Measurements from ENCODE around the gene IQSEC1. TPM values are rescaled to one million over a fixed set of nuclear protein-coding genes. Genes with fewer than 3 reads are reported as not detected.

Gene IQSEC1
- total RNA-seq, 4 donors from 2014 or later = 33.6 to 72.0 (median 55.9) TPM

DNA sequence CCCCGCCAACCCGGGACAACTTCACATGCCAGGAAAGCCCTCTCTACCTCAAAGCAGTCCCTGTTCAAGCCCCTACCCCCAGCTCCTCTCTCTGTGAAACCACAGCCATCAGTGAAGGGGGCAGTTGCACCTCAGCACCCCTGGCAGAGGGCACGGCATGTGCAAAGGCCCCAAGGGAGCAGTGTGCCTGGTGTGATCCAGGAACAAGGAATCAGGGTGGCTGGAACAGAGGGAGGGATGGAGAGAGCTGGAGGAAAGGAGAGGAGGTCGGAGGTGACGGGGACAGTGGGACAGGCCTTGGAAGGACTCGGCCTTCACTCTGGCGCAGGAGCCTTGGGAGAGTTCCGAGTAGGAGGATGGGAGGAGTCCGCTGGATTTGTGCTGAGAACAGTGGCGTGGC, 26.5 kb upstream of the IQSEC1 start:
- DNase-seq (ENCODE audit: low spot score) (no peak), ATAC-seq (ENCODE audit: low FRiP score) (no peak)
- TF ChIP-seq, protein P1, sequence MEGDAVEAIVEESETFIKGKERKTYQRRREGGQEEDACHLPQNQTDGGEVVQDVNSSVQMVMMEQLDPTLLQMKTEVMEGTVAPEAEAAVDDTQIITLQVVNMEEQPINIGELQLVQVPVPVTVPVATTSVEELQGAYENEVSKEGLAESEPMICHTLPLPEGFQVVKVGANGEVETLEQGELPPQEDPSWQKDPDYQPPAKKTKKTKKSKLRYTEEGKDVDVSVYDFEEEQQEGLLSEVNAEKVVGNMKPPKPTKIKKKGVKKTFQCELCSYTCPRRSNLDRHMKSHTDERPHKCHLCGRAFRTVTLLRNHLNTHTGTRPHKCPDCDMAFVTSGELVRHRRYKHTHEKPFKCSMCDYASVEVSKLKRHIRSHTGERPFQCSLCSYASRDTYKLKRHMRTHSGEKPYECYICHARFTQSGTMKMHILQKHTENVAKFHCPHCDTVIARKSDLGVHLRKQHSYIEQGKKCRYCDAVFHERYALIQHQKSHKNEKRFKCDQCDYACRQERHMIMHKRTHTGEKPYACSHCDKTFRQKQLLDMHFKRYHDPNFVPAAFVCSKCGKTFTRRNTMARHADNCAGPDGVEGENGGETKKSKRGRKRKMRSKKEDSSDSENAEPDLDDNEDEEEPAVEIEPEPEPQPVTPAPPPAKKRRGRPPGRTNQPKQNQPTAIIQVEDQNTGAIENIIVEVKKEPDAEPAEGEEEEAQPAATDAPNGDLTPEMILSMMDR (IDR thresholded peaks at IDR 0.05) = no peak

GRCh38 chr3:13098192-13098988, 25.2 kb upstream of the IQSEC1 start:
- no peak for ATAC-seq (ENCODE audit: low FRiP score)
- TF ChIP-seq, protein P1 (IDR thresholded peaks at IDR 0.05) = no peak

GRCh38 chr3:13096356-13096755, 23.1 kb upstream of the IQSEC1 start:
- TF ChIP-seq, protein P1 (IDR thresholded peaks at IDR 0.05) = no peak
- DNase-seq (ENCODE audit: low spot score) (no peak), ATAC-seq (ENCODE audit: low FRiP score) (no peak)

More at GRCh38 chr3:13098192-13098988, 25.2 kb upstream of the IQSEC1 start:
- DNase-seq (ENCODE audit: low spot score) = no peak

DNA sequence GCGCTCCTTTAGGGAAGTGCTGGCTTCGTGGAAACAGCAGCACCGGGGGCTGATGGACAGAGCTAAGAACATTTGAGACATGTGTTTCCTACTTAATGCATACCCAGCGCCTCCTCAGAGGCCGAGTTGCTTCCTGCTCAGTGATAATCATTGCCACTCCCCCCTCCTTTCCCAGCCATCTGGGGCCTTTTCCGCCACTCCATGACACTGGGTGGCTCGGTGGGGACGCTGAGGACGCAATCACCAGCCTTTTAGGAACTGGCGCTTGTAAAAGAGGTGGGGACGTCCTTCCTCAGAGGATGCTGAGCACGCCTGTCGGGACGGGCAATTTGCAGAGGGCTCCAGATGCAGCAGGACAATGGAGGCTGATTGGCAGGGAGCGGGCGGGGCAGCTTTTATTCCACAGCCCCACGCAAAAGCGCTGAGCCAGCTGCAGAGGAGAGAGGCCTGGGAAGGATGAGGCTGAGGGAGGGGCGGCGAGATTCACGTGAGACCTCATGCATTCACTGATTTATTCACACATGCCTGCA, 22.2 kb upstream of the IQSEC1 start:
- ATAC-seq (ENCODE audit: low FRiP score) (no peak), DNase-seq (ENCODE audit: low spot score) (no peak)
- TF ChIP-seq, protein P1 (IDR thresholded peaks at IDR 0.05) = no peak

DNA sequence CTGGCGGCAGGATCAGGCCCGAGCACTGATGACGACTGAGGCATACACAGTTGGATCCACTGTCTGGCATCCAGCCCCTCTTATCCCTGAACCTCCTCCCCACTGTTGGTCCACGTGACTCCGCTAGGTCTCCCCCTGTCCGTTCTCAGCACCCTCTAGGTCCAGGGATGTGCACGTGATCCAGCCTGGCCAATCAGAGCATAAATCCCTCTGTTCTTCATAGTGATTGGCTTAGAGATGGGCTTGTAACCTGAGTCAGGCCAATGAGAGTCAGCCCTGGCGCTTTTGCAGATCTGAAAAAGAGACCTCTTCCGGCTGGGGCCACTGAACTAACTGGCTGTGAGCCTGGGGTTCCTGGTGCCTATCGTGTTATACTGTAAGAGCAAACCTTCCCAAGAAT, 20.5 kb upstream of the IQSEC1 start:
- no peak for ATAC-seq (ENCODE audit: low FRiP score)
- TF ChIP-seq, protein P1 (IDR thresholded peaks at IDR 0.05) = no peak
- no peak for DNase-seq (ENCODE audit: low spot score)

DNA sequence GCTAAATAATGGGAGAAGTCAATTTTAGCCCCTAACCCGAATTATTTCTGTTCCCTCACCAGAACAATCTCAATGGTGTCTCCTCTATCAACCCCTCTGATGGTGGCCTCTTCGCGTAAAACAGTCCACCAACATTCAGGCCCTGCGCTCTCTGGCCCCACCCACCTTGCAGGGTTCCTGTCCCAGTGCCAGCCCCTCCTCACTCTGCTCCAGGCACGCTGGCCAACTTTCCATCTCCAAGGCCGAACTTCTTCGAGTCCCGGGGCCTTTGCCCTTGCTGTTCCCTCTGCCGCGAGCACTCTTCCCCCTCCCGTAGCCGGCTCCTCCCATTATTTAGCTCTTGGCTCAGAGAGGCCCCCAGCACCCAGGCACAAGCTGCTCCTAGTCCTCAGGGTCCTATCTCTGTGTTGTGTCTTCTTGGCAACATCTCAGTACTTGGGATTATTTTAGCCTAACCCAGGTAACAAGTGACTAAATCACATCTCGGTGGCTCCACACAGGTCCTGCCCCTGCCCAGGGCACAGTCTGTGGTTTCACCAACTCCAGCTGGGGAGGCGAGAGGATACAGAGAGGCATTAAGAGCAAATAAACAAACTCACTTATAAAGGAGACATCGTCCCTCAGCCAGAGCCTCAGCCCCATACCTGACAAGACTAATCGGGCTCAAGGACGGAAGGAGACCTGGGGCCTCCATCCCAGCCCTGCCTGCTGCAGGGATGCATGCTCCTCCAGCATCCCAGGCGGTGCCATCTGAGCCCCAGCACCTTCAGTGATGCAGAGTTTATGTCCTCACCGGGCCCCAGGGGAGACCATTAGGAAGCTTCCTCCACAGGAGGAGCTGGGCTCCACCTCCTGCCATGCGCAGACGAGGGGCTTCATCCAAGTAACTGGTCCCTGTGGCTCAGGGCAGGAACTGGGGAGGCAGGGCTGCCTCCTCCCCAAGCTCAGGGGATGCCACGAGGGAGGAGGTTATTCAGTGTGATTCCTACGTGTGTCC, 19.7 kb upstream of the IQSEC1 start:
- TF ChIP-seq, protein P1 (IDR thresholded peaks at IDR 0.05) = no peak
- DNase-seq (ENCODE audit: low spot score) (no peak), ATAC-seq (ENCODE audit: low FRiP score) (no peak)

Data from omental fat pad (tissue), 4 donors.